ENCODE measurements around the gene ACSS3. TPM values are rescaled to one million over a fixed set of nuclear protein-coding genes. Genes with fewer than 3 reads are reported as not detected.

ACSS3 gene
- total RNA-seq, 4 donors from 2014 or later, result 4.9 to 10.0 (median 8.3) TPM

- Histone ChIP-seq H3K9me3 (no peaks in the 10 kb centered on the region), H3K27me3 (no peaks in the 10 kb centered on the region), H3K4me3 (no peak overlapping the region), H3K27ac (no peak overlapping the region), H3K36me3 (no peaks in the 10 kb centered on the region), H3K4me1 (no peaks in the 10 kb centered on the region)
- TF ChIP-seq POLR2A (IDR thresholded peaks at IDR 0.05) (no peak), CTCF (IDR thresholded peaks at IDR 0.05) (no peak)
- no peak for DNase-seq
Measured at GRCh38 chr12:81070846-81071245, 7.0 kb upstream of the ACSS3 start.

- no peak overlapping the region for H3K4me3 ChIP-seq
- no peaks in the 10 kb centered on the region for H3K9me3 ChIP-seq
- no peaks in the 10 kb centered on the region for H3K36me3 ChIP-seq
- no peaks in the 10 kb centered on the region for H3K27me3 ChIP-seq
- no peak for TF ChIP-seq POLR2A (IDR thresholded peaks at IDR 0.05)
- no peak for TF ChIP-seq CTCF (IDR thresholded peaks at IDR 0.05)
- H3K4me1 ChIP-seq, result no peaks in the 10 kb centered on the region
- H3K27ac ChIP-seq, result no peak overlapping the region
- DNase-seq, result no peak
Measured at GRCh38 chr12:81075539-81075938, 2.3 kb upstream of the ACSS3 start.

GRCh38 chr12:81077329-81077685 lies 572 bp upstream of the ACSS3 start:
- DNase-seq, result no peak
- no peaks in the 10 kb centered on the region for H3K36me3 ChIP-seq
- peak overlapping the region in 3 of 4 donors; percentile 39 to 60 (median 58) for H3K4me3 ChIP-seq
- no peaks in the 10 kb centered on the region for H3K27me3 ChIP-seq
- TF ChIP-seq CTCF (IDR thresholded peaks at IDR 0.05) (no peak), POLR2A (IDR thresholded peaks at IDR 0.05) (no peak)
- H3K9me3 ChIP-seq, result no peaks in the 10 kb centered on the region
- no peaks in the 10 kb centered on the region for H3K4me1 ChIP-seq
- peak overlapping the region in 3 of 4 donors; percentile 62 to 69 (median 64) for H3K27ac ChIP-seq

GRCh38 chr12:81078469-81079196 lies 754 bp downstream of the ACSS3 start:
- Histone ChIP-seq H3K4me3 (peak overlapping the region; percentile 30 to 60 (median 48)), H3K36me3 (no peaks in the 10 kb centered on the region), H3K27me3 (no peaks in the 10 kb centered on the region), H3K9me3 (no peaks in the 10 kb centered on the region), H3K27ac (peak overlapping the region; percentile 62 to 69 (median 64)), H3K4me1 (no peaks in the 10 kb centered on the region)
- DNase-seq, result peak in 1 of 3 donors; percentile 58
- TF ChIP-seq POLR2A (IDR thresholded peaks at IDR 0.05) (no peak), CTCF (IDR thresholded peaks at IDR 0.05) (no peak)

GRCh38 chr12:81079280-81080076 lies 1.6 kb downstream of the ACSS3 start:
- no peak for TF ChIP-seq CTCF (IDR thresholded peaks at IDR 0.05)
- no peak for TF ChIP-seq POLR2A (IDR thresholded peaks at IDR 0.05)
- Histone ChIP-seq H3K27me3 (no peaks in the 10 kb centered on the region), H3K27ac (peak overlapping the region in 2 of 4 donors; percentile 36 to 63), H3K4me1 (no peaks in the 10 kb centered on the region), H3K9me3 (no peaks in the 10 kb centered on the region), H3K36me3 (no peaks in the 10 kb centered on the region), H3K4me3 (peak overlapping the region in 2 of 4 donors; percentile 58 to 60)
- DNase-seq, result no peak
